KMS-11 (cell line): ENCODE measurements around the gene ETNPPL.

Experiments
- H2AFZ ChIP-seq: fragments of 200-600 bp; sonication (generic); 2 replicates; pipeline ENCODE4 v1.6.1; 2016; ENCODE audit warnings: antibody characterized with exemption, mixed run types, low read depth
- H3K27ac ChIP-seq: fragments of 200-600 bp; sonication (generic); 2 replicates; pipeline ENCODE4 v1.6.1; 2016; ENCODE audit warnings: mild to moderate bottlenecking, mixed run types
- H3K27me3 ChIP-seq: fragments of 200-600 bp; sonication (generic); 2 replicates; pipeline ENCODE4 v1.6.1; 2017; ENCODE audit warnings: mild to moderate bottlenecking, low read depth, mixed run types, moderate library complexity; ENCODE audit not compliant: insufficient read depth
- H3K36me3 ChIP-seq: fragments of 200-600 bp; sonication (generic); 2 replicates; pipeline ENCODE4 v1.6.1; 2017; ENCODE audit warnings: mild to moderate bottlenecking, mixed run types; ENCODE audit not compliant: insufficient read depth
- H3K4me1 ChIP-seq: fragments of 200-600 bp; sonication (generic); 2 replicates; pipeline ENCODE4 v1.6.1; 2016; ENCODE audit warnings: mild to moderate bottlenecking, low read depth, mixed run types; ENCODE audit not compliant: poor library complexity, severe bottlenecking
- H3K4me2 ChIP-seq: fragments of 200-600 bp; sonication (generic); 2 replicates; pipeline ENCODE4 v1.7.0; 2016; ENCODE audit warnings: mild to moderate bottlenecking, mixed run types
- H3K4me3 ChIP-seq: fragments of 200-600 bp; sonication (generic); IDR thresholded peaks from 2 replicates; pipeline ENCODE4 v1.6.1; 2017; ENCODE audit warnings: low read depth, low read length, mixed read lengths; ENCODE audit not compliant: insufficient read depth
- H3K79me2 ChIP-seq: fragments of 200-600 bp; sonication (generic); 2 replicates; pipeline ENCODE4 v1.6.1; 2016; ENCODE audit warnings: low read depth, mixed run types; ENCODE audit not compliant: insufficient read depth
- H3K9ac ChIP-seq: fragments of 200-600 bp; sonication (generic); 2 replicates; pipeline ENCODE4 v1.6.1; 2016; ENCODE audit warnings: mild to moderate bottlenecking, mixed run types
- H4K20me1 ChIP-seq: fragments of 200-600 bp; sonication (generic); 2 replicates; pipeline ENCODE4 v1.6.1; 2016; ENCODE audit warnings: mild to moderate bottlenecking, mixed run types; ENCODE audit not compliant: insufficient read depth
- CTCF ChIP-seq: fragments of 200-600 bp; sonication (generic); conservative IDR thresholded peaks from 2 replicates; pipeline ENCODE4 v1.6.1; 2017; ENCODE audit warnings: low read depth, mild to moderate bottlenecking, antibody characterized with exemption, low read length, moderate library complexity, mixed read lengths

The ETNPPL gene

GRCh38 chr4:108738003-108738706 is 24.7 kb downstream of the ETNPPL start:
- H2AFZ ChIP-seq: no peak overlapping the region
- H3K27me3 ChIP-seq: no peaks in the 10 kb centered on the region
- no peaks in the 10 kb centered on the region for H3K36me3 ChIP-seq
- no peak overlapping the region for H3K9ac ChIP-seq
- H3K79me2 ChIP-seq: no peaks in the 10 kb centered on the region
- H3K27ac ChIP-seq: no peak overlapping the region
- H3K4me2 ChIP-seq: no peak overlapping the region
- no peak overlapping the region for H3K4me3 ChIP-seq
- H4K20me1 ChIP-seq: no peaks in the 10 kb centered on the region
- TF ChIP-seq CTCF: no peak
- H3K4me1 ChIP-seq: no peaks in the 10 kb centered on the region

GRCh38 chr4:108731006-108731405 is 31.8 kb downstream of the ETNPPL start:
- Histone ChIP-seq H2AFZ (no peak overlapping the region), H3K27ac (no peak overlapping the region), H3K36me3 (no peaks in the 10 kb centered on the region), H3K9ac (no peak overlapping the region), H3K4me1 (no peaks in the 10 kb centered on the region), H3K79me2 (no peaks in the 10 kb centered on the region), H4K20me1 (no peaks in the 10 kb centered on the region), H3K27me3 (no peaks in the 10 kb centered on the region), H3K4me2 (no peak overlapping the region), H3K4me3 (no peak overlapping the region)
- no peak for TF ChIP-seq CTCF

GRCh38 chr4:108730579-108730978 is 32.3 kb downstream of the ETNPPL start:
- no peaks in the 10 kb centered on the region for H4K20me1 ChIP-seq
- TF ChIP-seq CTCF: no peak
- H3K4me1 ChIP-seq: no peaks in the 10 kb centered on the region
- H3K79me2 ChIP-seq: no peaks in the 10 kb centered on the region
- H3K36me3 ChIP-seq: no peaks in the 10 kb centered on the region
- H3K4me3 ChIP-seq: no peak overlapping the region
- H3K9ac ChIP-seq: no peak overlapping the region
- H3K27ac ChIP-seq: no peak overlapping the region
- no peak overlapping the region for H2AFZ ChIP-seq
- no peaks in the 10 kb centered on the region for H3K27me3 ChIP-seq
- H3K4me2 ChIP-seq: no peak overlapping the region

- Histone ChIP-seq H3K27me3 (no peaks in the 10 kb centered on the region), H3K4me1 (no peaks in the 10 kb centered on the region), H3K27ac (no peak overlapping the region), H3K36me3 (no peaks in the 10 kb centered on the region), H2AFZ (no peak overlapping the region), H3K9ac (no peak overlapping the region), H3K4me2 (no peak overlapping the region), H4K20me1 (no peaks in the 10 kb centered on the region), H3K4me3 (no peak overlapping the region), H3K79me2 (no peaks in the 10 kb centered on the region)
- TF ChIP-seq CTCF: no peak
These were observed 33.1 kb downstream of the ETNPPL start for GRCh38 chr4:108729731-108730130.
